Hepatocyte (in vitro differentiated cells): ENCODE results near the gene MRRF. TPM values are rescaled to one million over a fixed set of nuclear protein-coding genes. Genes with fewer than 3 reads are reported as not detected.

Source experiments
- DNase-seq: peaks from one replicate; pipeline ENCODE4 v3.0.0-alpha.2; 2016; ENCODE audit warnings: low spot score
- H2AFZ ChIP-seq: fragments of 200-600 bp; sonication (generic); 2 replicates; pipeline ENCODE4 v1.6.0; 2016; ENCODE audit warnings: antibody characterized with exemption, mild to moderate bottlenecking
- H3K27ac ChIP-seq: fragments of 200-600 bp; sonication (generic); 2 replicates; pipeline ENCODE4 v1.5.1; 2016; ENCODE audit warnings: mild to moderate bottlenecking
- H3K27me3 ChIP-seq: fragments of 200-600 bp; sonication (generic); 2 replicates; pipeline ENCODE4 v1.6.1; 2016
- H3K36me3 ChIP-seq: fragments of 200-600 bp; sonication (generic); replicated peaks from 2 replicates; pipeline ENCODE4 v1.5.1; 2016; ENCODE audit warnings: low read depth; ENCODE audit not compliant: insufficient read depth
- H3K4me1 ChIP-seq: fragments of 200-600 bp; sonication (generic); 2 replicates; pipeline ENCODE4 v1.5.1; 2016; ENCODE audit warnings: mild to moderate bottlenecking, moderate library complexity; ENCODE audit not compliant: insufficient read depth
- H3K4me2 ChIP-seq: fragments of 200-600 bp; sonication (generic); 2 replicates; pipeline ENCODE4 v1.6.0; 2016
- H3K4me3 ChIP-seq: fragments of 200-600 bp; sonication (generic); 2 replicates; pipeline ENCODE4 v1.5.1; 2016; ENCODE audit warnings: mild to moderate bottlenecking
- H3K79me2 ChIP-seq: fragments of 200-600 bp; sonication (generic); 2 replicates; pipeline ENCODE4 v1.6.0; 2017; ENCODE audit warnings: mild to moderate bottlenecking
- H3K9me2 ChIP-seq: fragments of 200-600 bp; sonication (generic); replicated peaks from 2 replicates; pipeline ENCODE4 v1.6.0; 2017; ENCODE audit warnings: mild to moderate bottlenecking; ENCODE audit not compliant: insufficient read depth
- H3K9me3 ChIP-seq: fragments of 200-600 bp; sonication (generic); 2 replicates; pipeline ENCODE4 v1.5.1; 2016; ENCODE audit warnings: low read depth, mild to moderate bottlenecking
- H4K20me1 ChIP-seq: fragments of 200-600 bp; sonication (generic); 2 replicates; pipeline ENCODE4 v1.6.0; 2016; ENCODE audit warnings: mild to moderate bottlenecking; ENCODE audit not compliant: insufficient read depth, poor library complexity, severe bottlenecking
- EZH2 ChIP-seq: fragments of 200-600 bp; sonication (generic); IDR thresholded peaks from 2 replicates; pipeline ENCODE4 v1.6.1; 2016; ENCODE audit warnings: antibody characterized with exemption, mild to moderate bottlenecking, borderline replicate concordance
- EZH2phosphoT487 ChIP-seq: fragments of 200-600 bp; sonication (generic); IDR thresholded peaks from one replicate; pipeline ENCODE4 v1.6.1; 2018; ENCODE audit warnings: antibody characterized with exemption, mild to moderate bottlenecking, low read depth, moderate library complexity; ENCODE audit not compliant: unreplicated experiment, severe bottlenecking
- WGBS: methylation state at CpG from one replicate; pipeline ENCODE4 v1.1.6; 2016; ENCODE audit warnings: low lambda C conversion rate; ENCODE audit errors: missing lambda C conversion rate; 5-methylcytosine and 5-hydroxymethylcytosine counted together
- polyA plus RNA-seq: library from polyadenylated mRNA; unstranded; fragments of >200 nt; fragmentation: Nextera tagmentation; extraction: Ambion mirVana; gene quantifications from 2 replicates; pipeline ENCODE4 v1.2.1, GENCODE V29; 2016
- total RNA-seq: library from RNA; depleted of rRNA; stranded (reverse); fragments of >200 nt; gene quantifications from 2 replicates; pipeline ENCODE4 v1.2.3, GENCODE V29; 2014
- TF ChIP-seq, protein P1 (sequence below): fragments of 200-600 bp; sonication (generic); IDR thresholded peaks from 2 replicates; pipeline ENCODE4 v1.5.1; 2016; ENCODE audit warnings: antibody characterized with exemption, mild to moderate bottlenecking; ENCODE audit not compliant: poor library complexity

MRRF gene
- total and polyA plus RNA-seq, 2 experiments from 2014 or later = 26.8 to 32.9 TPM

DNA sequence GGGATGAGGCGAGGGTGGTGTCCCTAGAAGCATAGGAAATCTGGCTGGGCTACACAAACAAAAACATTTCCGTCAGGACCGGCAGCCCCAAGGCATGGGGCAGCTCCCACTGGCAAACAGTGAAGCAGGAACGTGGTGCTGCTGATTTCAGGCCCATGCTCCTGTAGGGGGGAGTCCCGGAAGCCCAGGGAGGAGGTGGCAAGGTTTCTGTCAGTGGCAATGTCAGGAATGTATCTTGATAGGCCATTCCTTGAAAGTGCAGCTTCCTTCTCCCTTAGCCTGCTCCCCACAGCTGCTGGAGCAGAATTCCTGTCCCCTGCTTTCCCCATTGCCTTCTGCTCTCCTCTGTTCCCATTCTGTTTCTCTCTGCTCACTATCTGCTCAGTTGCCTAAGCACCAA is 42.4 kb downstream of the MRRF start:
- Histone ChIP-seq H3K27me3 (no peaks in the 10 kb centered on the region), H3K36me3 (no peaks in the 10 kb centered on the region), H3K9me3 (no peaks in the 10 kb centered on the region), H3K4me1 (no peaks in the 10 kb centered on the region), H3K79me2 (no peaks in the 10 kb centered on the region), H4K20me1 (no peaks in the 10 kb centered on the region), H3K4me3 (no peak overlapping the region), H3K9me2 (no peaks in the 10 kb centered on the region), H3K27ac (no peak overlapping the region), H3K4me2 (no peak overlapping the region), H2AFZ (no peak overlapping the region)
- 58% methylated on average over 5 of the region's 5 CpGs for WGBS
- TF ChIP-seq EZH2phosphoT487 = no peak
- TF ChIP-seq, protein P1, sequence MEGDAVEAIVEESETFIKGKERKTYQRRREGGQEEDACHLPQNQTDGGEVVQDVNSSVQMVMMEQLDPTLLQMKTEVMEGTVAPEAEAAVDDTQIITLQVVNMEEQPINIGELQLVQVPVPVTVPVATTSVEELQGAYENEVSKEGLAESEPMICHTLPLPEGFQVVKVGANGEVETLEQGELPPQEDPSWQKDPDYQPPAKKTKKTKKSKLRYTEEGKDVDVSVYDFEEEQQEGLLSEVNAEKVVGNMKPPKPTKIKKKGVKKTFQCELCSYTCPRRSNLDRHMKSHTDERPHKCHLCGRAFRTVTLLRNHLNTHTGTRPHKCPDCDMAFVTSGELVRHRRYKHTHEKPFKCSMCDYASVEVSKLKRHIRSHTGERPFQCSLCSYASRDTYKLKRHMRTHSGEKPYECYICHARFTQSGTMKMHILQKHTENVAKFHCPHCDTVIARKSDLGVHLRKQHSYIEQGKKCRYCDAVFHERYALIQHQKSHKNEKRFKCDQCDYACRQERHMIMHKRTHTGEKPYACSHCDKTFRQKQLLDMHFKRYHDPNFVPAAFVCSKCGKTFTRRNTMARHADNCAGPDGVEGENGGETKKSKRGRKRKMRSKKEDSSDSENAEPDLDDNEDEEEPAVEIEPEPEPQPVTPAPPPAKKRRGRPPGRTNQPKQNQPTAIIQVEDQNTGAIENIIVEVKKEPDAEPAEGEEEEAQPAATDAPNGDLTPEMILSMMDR = no peak
- no peak for TF ChIP-seq EZH2
- DNase-seq = no peak

DNA sequence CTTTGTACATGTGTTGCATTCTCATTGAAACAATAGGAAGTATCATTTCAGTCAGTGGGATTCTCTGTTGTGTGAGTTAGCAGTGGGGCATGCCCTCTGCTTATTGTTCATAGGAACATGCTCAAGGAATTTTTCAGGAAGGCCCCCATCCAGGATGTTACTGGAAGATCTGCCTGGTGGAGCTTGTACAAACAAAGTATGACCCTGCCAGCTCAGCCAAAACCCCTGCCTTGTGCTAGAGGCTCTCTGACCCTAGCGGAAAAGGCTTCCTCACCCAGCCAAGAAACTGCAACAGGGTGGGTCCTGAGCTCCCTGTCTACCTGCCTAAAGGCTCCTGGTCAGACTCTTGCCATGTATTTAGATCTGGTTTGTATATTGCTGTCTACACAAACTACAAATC is 43.2 kb downstream of the MRRF start:
- no peaks in the 10 kb centered on the region for H3K79me2 ChIP-seq
- TF ChIP-seq, protein P1 = no peak
- TF ChIP-seq EZH2 (no peak), EZH2phosphoT487 (no peak)
- H3K27me3 ChIP-seq = no peaks in the 10 kb centered on the region
- no peaks in the 10 kb centered on the region for H4K20me1 ChIP-seq
- no peaks in the 10 kb centered on the region for H3K36me3 ChIP-seq
- no peak for DNase-seq
- H3K4me2 ChIP-seq = no peak overlapping the region
- no peaks in the 10 kb centered on the region for H3K9me2 ChIP-seq
- H3K9me3 ChIP-seq = no peaks in the 10 kb centered on the region
- H3K4me3 ChIP-seq = no peak overlapping the region
- H3K27ac ChIP-seq = no peak overlapping the region
- no peak overlapping the region for H2AFZ ChIP-seq
- 100% methylated on average over 1 of the region's 1 CpG for WGBS
- no peaks in the 10 kb centered on the region for H3K4me1 ChIP-seq

DNA sequence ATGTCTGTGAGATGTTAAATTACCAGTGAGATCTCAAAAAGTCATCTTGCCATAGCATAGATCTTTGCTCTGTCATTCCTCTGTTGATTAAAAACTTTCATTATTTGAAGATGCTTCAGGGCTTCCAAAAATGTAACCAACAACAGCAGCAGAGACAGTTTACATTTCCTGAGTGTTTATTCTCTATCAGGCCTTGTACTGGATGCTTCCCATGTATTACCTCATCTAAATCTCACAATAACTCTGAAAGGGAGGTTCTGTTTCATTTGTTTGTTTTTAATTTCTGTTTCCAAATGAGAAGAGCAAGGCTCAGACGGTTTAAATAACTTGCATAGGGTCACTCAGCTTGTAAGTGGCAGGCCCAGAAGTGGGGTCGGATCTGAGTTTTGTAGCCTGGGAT is 45.2 kb downstream of the MRRF start:
- H3K4me2 ChIP-seq = no peak overlapping the region
- H3K9me3 ChIP-seq = no peaks in the 10 kb centered on the region
- H2AFZ ChIP-seq = no peak overlapping the region
- no peaks in the 10 kb centered on the region for H3K4me1 ChIP-seq
- WGBS = 89% methylated on average over 2 of the region's 2 CpGs
- H3K27ac ChIP-seq = no peak overlapping the region
- DNase-seq = no peak
- H3K9me2 ChIP-seq = no peaks in the 10 kb centered on the region
- no peaks in the 10 kb centered on the region for H3K27me3 ChIP-seq
- no peaks in the 10 kb centered on the region for H4K20me1 ChIP-seq
- no peaks in the 10 kb centered on the region for H3K79me2 ChIP-seq
- no peak overlapping the region for H3K4me3 ChIP-seq
- no peaks in the 10 kb centered on the region for H3K36me3 ChIP-seq
- TF ChIP-seq EZH2phosphoT487 = no peak

DNA sequence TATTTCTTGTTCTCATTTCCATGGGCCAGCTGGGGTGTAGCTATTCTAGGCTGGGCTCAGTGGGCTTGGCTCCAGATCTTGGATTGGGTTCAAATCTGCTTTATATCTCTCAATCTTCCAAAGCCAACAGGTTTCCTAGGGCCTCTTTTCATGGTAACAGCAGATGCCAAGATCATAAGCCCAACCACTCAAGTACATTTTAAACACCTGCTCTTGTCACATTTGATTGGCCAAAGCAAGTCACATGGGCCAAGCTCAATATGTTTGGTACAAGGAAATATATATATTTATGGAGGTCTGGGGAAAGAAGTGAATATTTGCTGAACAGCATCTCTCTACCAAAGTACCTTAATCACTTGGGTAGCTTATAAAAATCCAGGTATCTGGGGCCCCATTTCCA is 49.5 kb downstream of the MRRF start:
- TF ChIP-seq EZH2 (no peak), EZH2phosphoT487 (no peak)
- TF ChIP-seq, protein P1 = no peak
- H3K4me1 ChIP-seq = no peaks in the 10 kb centered on the region
- no peaks in the 10 kb centered on the region for H3K36me3 ChIP-seq

More for the DNA sequence above, 49.5 kb downstream of the MRRF start:
- no peaks in the 10 kb centered on the region for H3K79me2 ChIP-seq
- no peak for DNase-seq
- H3K9me3 ChIP-seq = no peaks in the 10 kb centered on the region
- H3K4me3 ChIP-seq = no peak overlapping the region
- H4K20me1 ChIP-seq = no peaks in the 10 kb centered on the region
- no peak overlapping the region for H3K4me2 ChIP-seq
- no peak overlapping the region for H3K27ac ChIP-seq
- no peaks in the 10 kb centered on the region for H3K27me3 ChIP-seq
- H3K9me2 ChIP-seq = no peaks in the 10 kb centered on the region
- H2AFZ ChIP-seq = no peak overlapping the region
